A673 (cell line): Measurements from ENCODE around the gene ALKBH1.
"Not testable (repeated sequence)": the region's sequence is repeated elsewhere in the genome, so short reads cannot be mapped to it uniquely, and the experiment has no call there.

Experiments
- CTCF ChIP-seq: fragments of 300-800, 200-600 bp; sonication (generic); conservative IDR thresholded peaks from 2 replicates; pipeline ENCODE4 v1.5.1; 2017; ENCODE audit warnings: low read depth, mild to moderate bottlenecking, antibody characterized with exemption, low read length, moderate library complexity, mixed read lengths
- EZH2 ChIP-seq: fragments of 200-600 bp; sonication (generic); IDR thresholded peaks from 2 replicates; pipeline ENCODE4 v1.6.1; 2017; ENCODE audit warnings: borderline replicate concordance, low read depth, mild to moderate bottlenecking, mixed read lengths, antibody characterized with exemption, low read length; ENCODE audit not compliant: poor library complexity, severe bottlenecking

GRCh38 chr14:77747425-77747824 is 39.6 kb upstream of the ALKBH1 start:
- not testable (repeated sequence) for TF ChIP-seq CTCF, EZH2
